GM11168 (cell line): Measurements from ENCODE around the gene TPRA1.
"Not testable (repeated sequence)": the region's sequence is repeated elsewhere in the genome, so short reads cannot be mapped to it uniquely, and the experiment has no call there.

Experiments used
- in situ Hi-C: fragments of 300-500 bp; cut with MboI; formaldehyde crosslinking; loops from one replicate; pipeline ENCODE4 v1.12.0; 2022; ENCODE audit warnings: low sequenced_read_pairs; ENCODE audit not compliant: unreplicated experiment

The TPRA1 gene

GRCh38 chr3:127542441-127542952 lies 48.0 kb downstream of the TPRA1 start:
- in situ Hi-C loops, result no loop called here

- in situ Hi-C loops, result no loop called here
Measured at GRCh38 chr3:127541320-127541719, 49.2 kb downstream of the TPRA1 start.

- in situ Hi-C loops, result no loop called here
Measured at GRCh38 chr3:127539366-127540060, 51.0 kb downstream of the TPRA1 start.

GRCh38 chr3:127538569-127538968 lies 52.0 kb downstream of the TPRA1 start:
- in situ Hi-C loops, result no loop called here

- in situ Hi-C loops, result no loop called here
Measured at GRCh38 chr3:127536830-127537812, 53.4 kb downstream of the TPRA1 start.

GRCh38 chr3:127535901-127536829 lies 54.4 kb downstream of the TPRA1 start:
- in situ Hi-C loops, result no loop called here

GRCh38 chr3:127535106-127535785 lies 55.3 kb downstream of the TPRA1 start:
- in situ Hi-C loops, result no loop called here

GRCh38 chr3:127534564-127534963 lies 56.0 kb downstream of the TPRA1 start:
- in situ Hi-C loops, result no loop called here

GRCh38 chr3:127534161-127534451 lies 56.4 kb downstream of the TPRA1 start:
- in situ Hi-C loops, result no loop called here

- in situ Hi-C loops, result no loop called here
Measured at GRCh38 chr3:127532561-127533203, 57.9 kb downstream of the TPRA1 start.

GRCh38 chr3:127531821-127532220 lies 58.7 kb downstream of the TPRA1 start:
- in situ Hi-C loops, result no loop called here

GRCh38 chr3:127530863-127531262 lies 59.7 kb downstream of the TPRA1 start:
- in situ Hi-C loops, result not testable (repeated sequence)

- in situ Hi-C loops, result no loop called here
Measured at GRCh38 chr3:127529346-127530188, 61.0 kb downstream of the TPRA1 start.

- in situ Hi-C loops, result no loop called here
Measured at GRCh38 chr3:127525373-127525772, 65.2 kb downstream of the TPRA1 start.

GRCh38 chr3:127524296-127524896 lies 66.1 kb downstream of the TPRA1 start:
- in situ Hi-C loops, result no loop called here
